H1 (cell line): ENCODE results near the gene CELA2A. TPM values are rescaled to one million over a fixed set of nuclear protein-coding genes. Genes with fewer than 3 reads are reported as not detected.

Source experiments
- CHD7 ChIP-seq: fragments of 300-600 bp; sonication (generic); IDR thresholded peaks from 2 replicates; pipeline ENCODE4 v1.7.1; 2012; ENCODE audit warnings: low read length, moderate library complexity, mild to moderate bottlenecking, inconsistent platforms; ENCODE audit not compliant: insufficient replicate concordance
- polyA plus RNA-seq, 7 experiments: library from polyadenylated mRNA; depleted of rRNA in 3 of 7; stranded (reverse) in 5 of 7; unstranded in 2 of 7; fragments of >200 nt in 5 of 7; fragments of 200-250 nt in 2 of 7; gene quantifications; 1 replicate in 5 of 7; 2 replicates in 1 of 7; 4 replicates in 1 of 7; pipeline versions ENCODE4 v1.2.1 to v1.2.3, GENCODE V29; 2011 to 2013; ENCODE audit warnings: missing spikeins in 2 of 7, mixed read lengths in 2 of 7
- total RNA-seq: library from RNA; stranded (reverse); fragmentation: NEBNext Ultra II Directional; extraction: Animal tissue kit (Norgen Biotek cat#: 25700); gene quantifications from 2 replicates; pipeline ENCODE4 v1.2.1, GENCODE V29; 2021

The CELA2A gene
- total and polyA plus RNA-seq, 2 of the 8 experiments (the other 6 are each of a cell fraction or from before 2014, with no cell fraction given): not detected

- no peak for TF ChIP-seq CHD7
Observed at GRCh38 chr1:15408890-15409387, 47.6 kb upstream of the CELA2A start (continued).
